ENCODE data around the gene SLAMF8.

SLAMF8 gene

DNA sequence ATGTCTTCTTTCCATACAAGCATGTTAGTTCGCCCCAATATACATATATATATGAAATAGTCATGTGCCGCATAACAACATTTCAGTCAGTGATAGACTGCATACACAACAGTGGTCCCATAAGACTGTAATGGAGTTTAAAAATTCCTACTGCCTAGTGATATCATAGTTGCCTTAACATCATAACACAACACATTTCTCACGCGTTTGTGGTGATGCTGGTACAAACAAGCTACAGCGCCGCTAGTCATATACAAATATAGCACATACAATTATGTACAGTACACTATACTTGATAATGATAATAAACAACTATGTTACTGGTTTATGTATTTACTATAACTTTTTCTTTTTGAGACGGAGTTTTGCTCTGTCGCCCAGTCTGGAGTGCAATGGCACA, 10.7 kb upstream of the SLAMF8 start:
- Histone ChIP-seq H3K27ac (no peak overlapping the region), H2AFZ (no peak overlapping the region), H3K9ac (no peak overlapping the region), H3K27me3 (ENCODE audit: control insufficient read depth, insufficient read depth, low read length) (no peaks in the 10 kb centered on the region), H3K36me3 (ENCODE audit: control insufficient read depth, insufficient read depth, low read length) (no peaks in the 10 kb centered on the region), H3K4me2 (ENCODE audit: low read length) (no peak overlapping the region), H3K79me2 (no peaks in the 10 kb centered on the region), H3K4me3 (ENCODE audit: low read depth, low read length) (no peak overlapping the region), H3K9me3 (ENCODE audit: control insufficient read depth, low read length) (no peaks in the 10 kb centered on the region), H3K4me1 (no peaks in the 10 kb centered on the region)
- TF ChIP-seq, protein P1, sequence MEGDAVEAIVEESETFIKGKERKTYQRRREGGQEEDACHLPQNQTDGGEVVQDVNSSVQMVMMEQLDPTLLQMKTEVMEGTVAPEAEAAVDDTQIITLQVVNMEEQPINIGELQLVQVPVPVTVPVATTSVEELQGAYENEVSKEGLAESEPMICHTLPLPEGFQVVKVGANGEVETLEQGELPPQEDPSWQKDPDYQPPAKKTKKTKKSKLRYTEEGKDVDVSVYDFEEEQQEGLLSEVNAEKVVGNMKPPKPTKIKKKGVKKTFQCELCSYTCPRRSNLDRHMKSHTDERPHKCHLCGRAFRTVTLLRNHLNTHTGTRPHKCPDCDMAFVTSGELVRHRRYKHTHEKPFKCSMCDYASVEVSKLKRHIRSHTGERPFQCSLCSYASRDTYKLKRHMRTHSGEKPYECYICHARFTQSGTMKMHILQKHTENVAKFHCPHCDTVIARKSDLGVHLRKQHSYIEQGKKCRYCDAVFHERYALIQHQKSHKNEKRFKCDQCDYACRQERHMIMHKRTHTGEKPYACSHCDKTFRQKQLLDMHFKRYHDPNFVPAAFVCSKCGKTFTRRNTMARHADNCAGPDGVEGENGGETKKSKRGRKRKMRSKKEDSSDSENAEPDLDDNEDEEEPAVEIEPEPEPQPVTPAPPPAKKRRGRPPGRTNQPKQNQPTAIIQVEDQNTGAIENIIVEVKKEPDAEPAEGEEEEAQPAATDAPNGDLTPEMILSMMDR (IDR thresholded peaks at IDR 0.05): no peak

- no peaks in the 10 kb centered on the region for H3K27me3 ChIP-seq (ENCODE audit: control insufficient read depth, insufficient read depth, low read length)
- no peaks in the 10 kb centered on the region for H3K4me1 ChIP-seq
- no peaks in the 10 kb centered on the region for H3K79me2 ChIP-seq
- H3K9me3 ChIP-seq (ENCODE audit: control insufficient read depth, low read length): no peaks in the 10 kb centered on the region
- H3K9ac ChIP-seq: no peak overlapping the region
- H3K36me3 ChIP-seq (ENCODE audit: control insufficient read depth, insufficient read depth, low read length): no peaks in the 10 kb centered on the region
- no peak overlapping the region for H3K4me3 ChIP-seq (ENCODE audit: low read depth, low read length)
- TF ChIP-seq, protein P1 (IDR thresholded peaks at IDR 0.05): no peak
- H3K27ac ChIP-seq: no peak overlapping the region
- H2AFZ ChIP-seq: no peak overlapping the region
- H3K4me2 ChIP-seq (ENCODE audit: low read length): no peak overlapping the region
Measured at GRCh38 chr1:159817276-159818041, 9.2 kb upstream of the SLAMF8 start.

- H3K9me3 ChIP-seq (ENCODE audit: control insufficient read depth, low read length): no peaks in the 10 kb centered on the region
Measured at GRCh38 chr1:159821171-159821867, 5.4 kb upstream of the SLAMF8 start.

DNA sequence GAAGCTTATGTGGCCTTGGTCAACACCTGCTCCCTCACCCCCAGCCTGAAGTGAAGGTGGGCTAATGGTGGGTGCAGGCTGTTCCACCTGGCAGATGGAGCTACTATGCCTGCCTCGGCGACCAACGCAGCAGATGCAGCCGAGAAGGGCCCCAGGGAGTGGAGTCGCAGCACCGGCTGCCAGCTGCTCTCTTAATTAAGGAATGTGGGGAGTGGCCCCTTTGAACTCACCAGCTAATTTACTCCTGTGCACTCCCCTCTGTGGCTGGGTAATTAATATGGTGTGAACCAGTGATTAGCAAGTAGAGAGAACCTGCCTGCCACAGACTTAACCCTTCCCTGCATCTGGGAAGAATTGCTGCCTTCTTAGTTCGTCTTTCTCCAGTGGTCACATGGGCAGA, 3.3 kb upstream of the SLAMF8 start:
- no peaks in the 10 kb centered on the region for H3K36me3 ChIP-seq (ENCODE audit: control insufficient read depth, insufficient read depth, low read length)
- TF ChIP-seq, protein P1 (IDR thresholded peaks at IDR 0.05): no peak
- no peak overlapping the region for H3K9ac ChIP-seq
- H3K27me3 ChIP-seq (ENCODE audit: control insufficient read depth, insufficient read depth, low read length): no peaks in the 10 kb centered on the region
- H3K4me2 ChIP-seq (ENCODE audit: low read length): no peak overlapping the region
- H2AFZ ChIP-seq: no peak overlapping the region
- no peaks in the 10 kb centered on the region for H3K9me3 ChIP-seq (ENCODE audit: control insufficient read depth, low read length)
- peaks cover 6% of the 10 kb centered on the region for H3K4me1 ChIP-seq
- no peak overlapping the region for H3K27ac ChIP-seq
- H3K79me2 ChIP-seq: no peaks in the 10 kb centered on the region
- no peak overlapping the region for H3K4me3 ChIP-seq (ENCODE audit: low read depth, low read length)

More at GRCh38 chr1:159821171-159821867, 5.4 kb upstream of the SLAMF8 start:
- H3K27me3 ChIP-seq (ENCODE audit: control insufficient read depth, insufficient read depth, low read length): no peaks in the 10 kb centered on the region
- H3K4me3 ChIP-seq (ENCODE audit: low read depth, low read length): no peak overlapping the region
- no peaks in the 10 kb centered on the region for H3K36me3 ChIP-seq (ENCODE audit: control insufficient read depth, insufficient read depth, low read length)
- no peaks in the 10 kb centered on the region for H3K79me2 ChIP-seq
- no peak overlapping the region for H3K9ac ChIP-seq
- H3K4me2 ChIP-seq (ENCODE audit: low read length): no peak overlapping the region
- H3K4me1 ChIP-seq: no peaks in the 10 kb centered on the region
- H3K27ac ChIP-seq: no peak overlapping the region
- H2AFZ ChIP-seq: no peak overlapping the region
- TF ChIP-seq, protein P1 (IDR thresholded peaks at IDR 0.05): no peak

Measured in parathyroid adenoma (tissue), 2 donors.